NCI-H774 (cell line): ENCODE results near the gene FOXN3.
"Not testable (repeated sequence)": the region's sequence is repeated elsewhere in the genome, so short reads cannot be mapped to it uniquely, and the experiment has no call there.

Experiments used
- DNase-seq: peaks from one replicate; lab custom pipeline; 2025; lab: John Stamatoyannopoulos, UW

Gene FOXN3

GRCh38 chr14:89277203-89277602 lies 139.8 kb downstream of the FOXN3 start:
- DNase-seq: peak; percentile 34

- DNase-seq: no peak
Measured at GRCh38 chr14:89276424-89276975, 140.5 kb downstream of the FOXN3 start.

DNA sequence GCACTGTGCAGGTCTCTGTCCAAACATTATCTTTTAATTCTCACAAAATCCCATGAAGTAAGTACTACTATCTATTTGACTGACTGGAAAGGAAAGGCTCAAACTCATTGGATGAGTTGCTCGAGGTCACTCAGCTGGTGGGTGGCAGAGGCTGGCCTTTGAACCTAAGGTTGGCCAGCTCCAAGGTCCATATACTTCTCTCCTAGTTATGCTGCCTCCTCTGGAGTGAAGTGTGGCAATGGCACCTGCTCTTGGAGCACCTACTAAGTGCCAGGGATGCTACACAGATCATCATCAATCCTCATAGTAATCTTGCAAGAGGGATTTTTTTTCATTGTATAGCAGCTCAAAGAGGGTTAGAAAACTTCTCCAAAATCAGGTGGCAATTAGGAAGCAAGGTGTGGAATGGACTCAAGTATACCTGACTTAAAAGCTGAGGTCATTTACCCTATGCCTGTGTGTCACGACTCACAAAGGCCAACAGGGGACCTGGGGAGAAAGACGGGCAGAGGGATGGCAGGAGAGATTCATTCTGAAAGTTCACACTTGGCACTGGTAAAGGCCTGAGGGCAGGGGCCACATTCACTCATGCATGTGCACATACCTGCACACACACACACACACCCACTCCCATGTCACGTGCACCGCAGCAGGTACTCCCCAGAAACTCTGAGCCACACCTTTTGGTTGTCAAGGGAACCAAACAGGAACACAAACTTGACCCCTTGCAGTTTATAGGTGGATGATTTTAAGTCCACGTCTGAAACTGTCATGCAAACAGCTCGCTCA lies 146.4 kb downstream of the FOXN3 start:
- no peak for DNase-seq

DNA sequence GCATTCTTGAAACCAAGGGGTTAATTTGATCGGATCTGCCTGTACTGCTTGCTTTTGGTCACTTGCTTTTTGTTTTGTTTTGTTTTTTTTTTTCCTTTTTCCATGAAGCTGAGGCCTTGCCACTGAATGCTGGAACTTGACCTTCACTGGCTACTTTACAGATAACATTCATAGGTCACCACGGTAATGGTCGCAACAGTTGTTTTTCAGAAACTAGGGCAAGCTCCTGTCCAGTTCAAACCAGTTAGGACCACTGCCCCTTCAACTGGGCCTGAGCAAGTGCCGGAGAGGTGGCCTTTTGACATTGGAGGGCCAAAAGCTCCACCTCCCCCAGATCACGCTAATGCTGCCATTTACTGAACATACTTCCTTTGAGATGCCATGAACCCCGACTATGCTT lies 147.6 kb downstream of the FOXN3 start:
- DNase-seq: no peak

DNA sequence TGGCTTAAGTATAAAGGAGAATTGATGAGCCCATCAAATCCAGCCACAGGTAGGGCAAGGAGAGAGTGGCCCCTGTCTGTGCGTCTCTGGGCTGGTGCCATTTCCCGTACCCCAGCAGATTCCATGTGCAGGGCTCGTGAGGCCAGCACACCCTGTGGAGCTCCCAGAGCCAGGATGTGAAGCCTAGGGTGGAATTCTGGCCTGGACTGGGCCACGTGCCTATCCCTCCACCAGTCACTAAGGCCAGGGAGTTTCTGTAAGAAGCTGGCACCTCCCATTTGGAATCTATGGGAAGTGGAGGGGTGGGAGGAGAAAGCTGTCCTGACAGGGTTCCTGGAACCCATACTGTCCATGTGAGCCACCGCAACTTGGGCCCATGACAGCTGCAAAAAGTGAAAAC lies 148.5 kb downstream of the FOXN3 start:
- no peak for DNase-seq

DNA sequence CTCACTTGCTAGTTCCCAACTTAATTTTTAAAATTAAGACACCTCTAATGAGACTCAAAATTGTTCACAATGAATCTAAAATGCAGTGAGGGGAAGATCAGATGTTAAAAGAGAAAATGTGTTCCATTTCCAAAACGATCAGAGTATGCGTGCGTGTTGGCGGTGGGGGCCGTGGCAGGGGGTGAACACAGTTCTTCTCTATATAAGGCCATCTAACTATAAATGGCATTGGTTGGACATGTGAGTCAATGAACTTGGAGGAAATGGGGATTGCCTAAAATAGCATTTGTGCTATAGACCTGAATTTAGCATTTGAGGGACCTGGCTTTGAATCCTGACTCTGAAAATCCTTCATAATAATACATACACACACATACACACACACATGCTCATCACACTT lies 149.4 kb downstream of the FOXN3 start:
- no peak for DNase-seq

- no peak for DNase-seq
Measured at GRCh38 chr14:89267163-89267562, 149.9 kb downstream of the FOXN3 start.

GRCh38 chr14:89266754-89267153 lies 150.3 kb downstream of the FOXN3 start:
- DNase-seq: no peak

- no peak for DNase-seq
Measured at GRCh38 chr14:89265234-89265633, 151.8 kb downstream of the FOXN3 start.

GRCh38 chr14:89264196-89264800 lies 152.7 kb downstream of the FOXN3 start:
- no peak for DNase-seq

- no peak for DNase-seq
Measured at GRCh38 chr14:89262041-89262440, 155.0 kb downstream of the FOXN3 start.

- no peak for DNase-seq
Measured at GRCh38 chr14:89260898-89261297, 156.1 kb downstream of the FOXN3 start.

- DNase-seq: no peak
Measured at GRCh38 chr14:89259951-89260609, 157.0 kb downstream of the FOXN3 start.

DNA sequence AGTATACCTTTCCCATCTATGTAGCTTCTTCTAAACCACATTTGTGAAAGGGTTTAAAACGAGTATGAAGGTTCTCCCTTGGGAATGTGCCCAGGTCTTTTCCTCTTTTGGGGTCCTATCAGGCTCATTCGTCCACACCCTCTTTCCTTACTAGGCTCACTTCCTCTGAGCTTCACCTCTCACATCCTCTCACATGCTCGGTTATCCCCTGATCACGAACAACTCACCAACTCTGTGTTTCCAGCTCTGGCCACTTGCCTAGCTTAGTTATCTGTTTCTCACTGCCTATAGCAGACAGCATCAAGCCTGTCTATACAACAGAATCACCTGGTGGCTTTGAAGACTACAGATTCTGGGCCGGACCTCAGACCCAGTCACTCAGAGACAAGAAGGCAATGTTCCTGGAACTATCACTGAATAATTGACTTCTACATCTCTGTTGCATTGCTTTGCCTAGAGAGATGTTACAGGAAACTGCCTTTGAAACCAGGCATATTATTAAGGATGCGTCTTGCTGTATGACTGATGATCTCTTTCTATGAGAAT lies 158.2 kb downstream of the FOXN3 start:
- no peak for DNase-seq

DNA sequence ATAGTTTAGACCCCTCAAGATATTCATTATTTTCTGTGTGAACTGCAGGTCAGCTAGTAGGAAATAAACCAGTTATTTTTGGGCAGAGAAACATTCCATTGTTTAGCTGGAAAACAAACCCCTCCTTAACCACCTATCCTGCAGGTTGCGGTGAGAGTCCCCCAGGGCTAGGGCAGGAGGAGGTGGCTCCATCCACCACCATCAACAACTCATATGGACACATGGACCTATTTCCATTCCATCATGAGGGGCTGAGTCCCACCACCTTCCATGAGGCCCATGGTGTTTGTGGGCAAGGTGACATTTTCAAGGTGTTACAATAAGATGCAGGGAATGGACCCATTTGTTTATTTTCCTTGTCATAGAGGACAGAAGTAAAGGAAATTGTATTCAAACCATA lies 160.1 kb downstream of the FOXN3 start:
- DNase-seq: no peak

DNA sequence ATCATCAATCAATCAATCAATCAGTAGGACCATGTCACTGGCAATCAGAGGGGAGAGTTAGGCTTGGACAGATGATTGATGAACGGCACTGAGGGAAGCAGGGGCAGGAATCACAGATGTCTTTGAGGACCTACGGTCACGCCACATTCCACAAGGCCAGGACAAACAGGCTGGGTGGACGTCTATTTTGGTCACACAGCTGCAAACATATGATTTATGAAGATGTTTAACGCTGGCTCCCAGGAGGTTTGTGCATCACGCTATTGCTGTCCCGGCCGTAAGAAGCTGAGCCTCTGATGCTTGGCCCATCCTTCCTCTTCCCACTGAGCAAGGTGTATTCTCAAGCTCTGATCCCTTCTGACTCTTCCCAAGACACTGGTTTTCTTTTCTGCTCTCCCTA lies 160.8 kb downstream of the FOXN3 start:
- DNase-seq: no peak

GRCh38 chr14:89255852-89256251 lies 161.2 kb downstream of the FOXN3 start:
- DNase-seq: no peak

DNA sequence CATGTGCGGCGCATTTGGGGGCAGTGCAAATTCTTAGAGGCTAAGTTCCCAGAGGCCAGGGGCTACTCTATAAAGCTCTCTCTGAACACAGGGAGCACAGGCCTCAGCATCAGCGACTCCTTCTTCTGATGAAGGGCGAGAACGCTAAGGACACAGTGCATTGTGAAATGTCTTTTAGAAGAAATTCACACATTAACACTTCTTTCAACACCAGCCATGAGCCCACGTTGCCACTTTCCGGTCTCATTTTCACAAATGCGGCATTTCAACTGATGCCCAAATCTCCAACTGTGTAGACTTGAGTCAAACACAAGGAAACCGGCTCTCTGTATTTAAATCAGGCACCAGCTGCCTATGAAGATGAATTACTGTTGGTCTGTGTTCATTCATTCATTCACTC lies 162.0 kb downstream of the FOXN3 start:
- DNase-seq: no peak

GRCh38 chr14:89254166-89254909 lies 162.7 kb downstream of the FOXN3 start:
- no peak for DNase-seq

GRCh38 chr14:89252887-89253532 lies 164.0 kb downstream of the FOXN3 start:
- DNase-seq: no peak

- no peak for DNase-seq
Measured at GRCh38 chr14:89251061-89251460, 166.0 kb downstream of the FOXN3 start.

- not testable (repeated sequence) for DNase-seq
Measured at GRCh38 chr14:89250655-89250975, 166.4 kb downstream of the FOXN3 start.
